PC-3 (cell line): ENCODE measurements around the gene CHAF1B. TPM values are rescaled to one million over a fixed set of nuclear protein-coding genes. Genes with fewer than 3 reads are reported as not detected.
A peak's percentile ranks its signal among the peaks of the same experiment; 100 is the strongest.

Source experiments
- ATAC-seq: fragments of 200-7000 bp; cut with Tn5 transposase; 2 replicates; pipeline ENCODE4 v1.9.1; 2020; ENCODE audit warnings: mild to moderate bottlenecking, moderate library complexity
- BruUV-seq: library from RNA; stranded (reverse); fragments of 400-500 nt; replicated peaks from 2 replicates; lab custom pipeline; 2021; lab: Mats Ljungman, UMichigan
- CTCF ChIA-PET: fragments of 300-600 bp; sonication (Branson Sonifier 250); formaldehyde crosslinking; loops from one replicate; lab custom pipeline; 2022; ENCODE audit warnings: antibody characterized with exemption; lab: Charles Lee
- POLR2A ChIA-PET: fragments of 300-600 bp; sonication (Branson Sonifier 250); formaldehyde crosslinking; loops from one replicate; lab custom pipeline; 2022; ENCODE audit warnings: antibody characterized with exemption; ENCODE audit not compliant: unreplicated experiment; lab: Charles Lee
- DNase-seq: peaks from one replicate; pipeline ENCODE4 v3.0.0-alpha.2; 2015
- H2AFZ ChIP-seq: fragments of 300-600 bp; sonication (generic); 2 replicates; pipeline ENCODE4 v1.6.0; 2016; ENCODE audit warnings: antibody characterized with exemption, low read length
- H3F3A ChIP-seq: fragments of 300-600 bp; sonication (generic); one replicate; pipeline ENCODE4 v1.6.0; 2017; ENCODE audit warnings: antibody characterized with exemption, low read length, control low read depth, mild to moderate bottlenecking; ENCODE audit not compliant: unreplicated experiment
- H3K27ac ChIP-seq: fragments of 300-600 bp; sonication (generic); 2 replicates; pipeline ENCODE4 v1.5.1; 2016; ENCODE audit warnings: mild to moderate bottlenecking, low read length
- H3K27me3 ChIP-seq: fragments of 300-600 bp; sonication (generic); 2 replicates; pipeline ENCODE4 v1.6.1; 2016; ENCODE audit warnings: low read length, mixed read lengths
- H3K36me3 ChIP-seq: fragments of 300-600 bp; sonication (generic); 2 replicates; pipeline ENCODE4 v1.6.1; 2016; ENCODE audit warnings: low read depth, mixed run types, low read length, mixed read lengths
- H3K4me1 ChIP-seq: fragments of 300-600 bp; sonication (generic); 2 replicates; pipeline ENCODE4 v1.5.1; 2016; ENCODE audit warnings: low read length; ENCODE audit not compliant: insufficient read depth
- H3K4me2 ChIP-seq: fragments of 300-600 bp; sonication (generic); 2 replicates; pipeline ENCODE4 v1.6.0; 2016; ENCODE audit warnings: low read length
- H3K4me3 ChIP-seq: fragments of 300-600 bp; sonication (generic); 2 replicates; pipeline ENCODE4 v1.5.1; 2016; ENCODE audit warnings: mild to moderate bottlenecking, low read length, mixed read lengths
- H3K79me2 ChIP-seq: fragments of 300-600 bp; sonication (generic); 2 replicates; pipeline ENCODE4 v1.6.1; 2017; ENCODE audit warnings: low read length, mixed read lengths
- H3K9ac ChIP-seq: fragments of 300-600 bp; sonication (generic); 2 replicates; pipeline ENCODE4 v1.6.0; 2016; ENCODE audit warnings: mild to moderate bottlenecking, low read length
- H3K9me2 ChIP-seq: fragments of 300-600 bp; sonication (generic); replicated peaks from 2 replicates; pipeline ENCODE4 v1.6.1; 2016; ENCODE audit warnings: mixed run types, low read length, mixed read lengths
- H3K9me3 ChIP-seq: fragments of 300-600 bp; sonication (generic); 2 replicates; pipeline ENCODE4 v1.6.1; 2016; ENCODE audit warnings: low read length, mixed read lengths
- H4K20me1 ChIP-seq: fragments of 300-600 bp; sonication (generic); 2 replicates; pipeline ENCODE4 v1.6.1; 2016; ENCODE audit warnings: low read length, mixed read lengths
- EZH2 ChIP-seq: fragments of 300-600 bp; sonication (generic); IDR thresholded peaks from one replicate; pipeline ENCODE4 v1.6.1; 2017; ENCODE audit warnings: antibody characterized with exemption, mild to moderate bottlenecking, low read length; ENCODE audit not compliant: unreplicated experiment
- EZH2phosphoT487 ChIP-seq: fragments of 300-600 bp; sonication (generic); IDR thresholded peaks from 2 replicates; pipeline ENCODE4 v1.6.1; 2018; ENCODE audit warnings: mild to moderate bottlenecking, antibody characterized with exemption, low read length, borderline replicate concordance
- intact Hi-C: fragments of 100-400 bp; cut with micrococcal nuclease; formaldehyde crosslinking; loops from 2 replicates; pipeline ENCODE4 v1.9.0; 2023
- total RNA-seq: library from RNA; depleted of rRNA; stranded (reverse); fragments of >200 nt; gene quantifications from 2 replicates; pipeline ENCODE4 v1.2.3, GENCODE V29; 2014
- TF ChIP-seq, protein P1 (sequence below): fragments of 300-600 bp; sonication (generic); conservative IDR thresholded peaks from 2 replicates; pipeline ENCODE4 v1.5.1; 2017; ENCODE audit warnings: antibody characterized with exemption, low read depth, mild to moderate bottlenecking, low read length

CHAF1B gene
- total RNA-seq, 1 experiment from 2014 or later: 19.0 TPM

DNA sequence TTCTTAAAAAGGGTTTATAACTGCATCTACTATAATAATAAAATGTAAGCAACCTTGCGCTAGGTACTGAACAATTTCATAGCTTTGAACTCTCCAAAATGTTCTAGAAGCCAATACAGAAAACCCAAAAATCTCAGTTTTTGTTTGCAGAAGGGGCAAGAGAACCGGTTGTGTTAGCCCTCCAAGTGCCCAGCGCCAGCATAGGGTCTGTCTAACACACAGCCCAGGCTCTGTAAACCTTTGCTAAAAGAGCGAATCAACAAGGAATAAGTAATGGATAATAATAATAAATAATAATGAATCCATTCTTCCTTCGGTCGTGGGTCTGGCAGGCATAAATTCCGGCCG lies 333 bp upstream of the CHAF1B start:
- no peaks in the 10 kb centered on the region for H3K9me3 ChIP-seq
- no peak overlapping the region for H3K27ac ChIP-seq
- H3K4me2 ChIP-seq: peak overlapping the region; percentile 87; the same call in 1 of the 2 replicates
- no peak overlapping the region for H3K9ac ChIP-seq
- H3K27me3 ChIP-seq: no peaks in the 10 kb centered on the region
- H3F3A ChIP-seq: peaks cover 6% of the 10 kb centered on the region
- ATAC-seq (no peak; the same call in 1 of the 2 replicates), DNase-seq (no peak)
- intact Hi-C loops: no loop called here
- peak overlapping the region; percentile 84 for H2AFZ ChIP-seq
- peak overlapping the region; percentile 94; the same call in 1 of the 2 replicates for H3K4me3 ChIP-seq
- no peaks in the 10 kb centered on the region for H3K36me3 ChIP-seq
- peaks cover 15% of the 10 kb centered on the region for H3K4me1 ChIP-seq
- ChIA-PET POLR2A (interaction anchor here (0.6 kb wide), 1 partner anchor 183 kb away, joined by 4 read pairs; no protein-coding TSS in a partner anchor), CTCF (interaction anchor here (0.6 kb wide), 1 partner anchor 124 kb away, joined by 3 read pairs; no protein-coding TSS in a partner anchor)
- no peaks in the 10 kb centered on the region for H3K9me2 ChIP-seq
- TF ChIP-seq EZH2phosphoT487 (no peak), EZH2 (no peak)
- TF ChIP-seq, protein P1, sequence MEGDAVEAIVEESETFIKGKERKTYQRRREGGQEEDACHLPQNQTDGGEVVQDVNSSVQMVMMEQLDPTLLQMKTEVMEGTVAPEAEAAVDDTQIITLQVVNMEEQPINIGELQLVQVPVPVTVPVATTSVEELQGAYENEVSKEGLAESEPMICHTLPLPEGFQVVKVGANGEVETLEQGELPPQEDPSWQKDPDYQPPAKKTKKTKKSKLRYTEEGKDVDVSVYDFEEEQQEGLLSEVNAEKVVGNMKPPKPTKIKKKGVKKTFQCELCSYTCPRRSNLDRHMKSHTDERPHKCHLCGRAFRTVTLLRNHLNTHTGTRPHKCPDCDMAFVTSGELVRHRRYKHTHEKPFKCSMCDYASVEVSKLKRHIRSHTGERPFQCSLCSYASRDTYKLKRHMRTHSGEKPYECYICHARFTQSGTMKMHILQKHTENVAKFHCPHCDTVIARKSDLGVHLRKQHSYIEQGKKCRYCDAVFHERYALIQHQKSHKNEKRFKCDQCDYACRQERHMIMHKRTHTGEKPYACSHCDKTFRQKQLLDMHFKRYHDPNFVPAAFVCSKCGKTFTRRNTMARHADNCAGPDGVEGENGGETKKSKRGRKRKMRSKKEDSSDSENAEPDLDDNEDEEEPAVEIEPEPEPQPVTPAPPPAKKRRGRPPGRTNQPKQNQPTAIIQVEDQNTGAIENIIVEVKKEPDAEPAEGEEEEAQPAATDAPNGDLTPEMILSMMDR: no peak
- no TSS peak for BruUV-seq
- H4K20me1 ChIP-seq: no peaks in the 10 kb centered on the region
- peaks cover 16% of the 10 kb centered on the region for H3K79me2 ChIP-seq

DNA sequence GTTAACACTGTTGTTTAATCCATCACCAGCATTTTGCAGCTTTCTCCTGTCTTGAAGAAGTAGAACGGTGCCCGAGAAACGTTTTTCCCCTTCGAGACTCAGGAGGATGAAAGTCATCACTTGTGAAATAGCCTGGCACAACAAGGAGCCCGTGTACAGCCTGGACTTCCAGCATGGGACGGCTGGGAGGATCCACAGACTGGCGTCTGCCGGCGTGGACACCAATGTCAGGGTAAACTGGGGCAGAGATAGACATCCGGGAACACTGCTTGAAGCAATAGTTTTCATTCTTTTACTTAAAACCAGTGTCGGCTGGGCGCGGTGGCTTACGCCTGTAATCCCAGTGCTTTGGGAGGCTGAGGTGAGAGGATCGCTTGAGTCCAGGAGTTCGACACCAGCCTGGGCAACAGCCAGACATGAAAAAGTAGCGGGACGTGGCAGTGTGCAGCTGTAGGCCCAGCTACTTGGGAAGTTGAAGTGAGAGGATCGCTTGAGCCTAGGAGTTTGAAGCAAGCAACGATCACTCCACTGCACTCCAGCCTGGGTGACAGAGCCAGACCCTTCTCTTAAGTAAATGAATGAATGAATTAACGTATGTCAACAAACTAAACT lies 945 bp downstream of the CHAF1B start:
- H3K9ac ChIP-seq: peak overlapping the region; percentile 94
- TF ChIP-seq EZH2phosphoT487: no peak
- TF ChIP-seq, protein P1: no peak
- H3K27me3 ChIP-seq: no peaks in the 10 kb centered on the region
- CTCF ChIA-PET: interaction anchor here (0.5 to 0.6 kb wide), 2 partner anchors 308 to 706 kb away, joined by 3 read pairs; no protein-coding TSS in a partner anchor
- H3K4me2 ChIP-seq: peak overlapping the region; percentile 87
- peak overlapping the region; percentile 84 for H2AFZ ChIP-seq
- intact Hi-C loops: no loop called here
- H3K9me3 ChIP-seq: no peaks in the 10 kb centered on the region
- H3K9me2 ChIP-seq: no peaks in the 10 kb centered on the region
- H4K20me1 ChIP-seq: no peaks in the 10 kb centered on the region
- peaks cover 16% of the 10 kb centered on the region for H3K79me2 ChIP-seq
- POLR2A ChIA-PET: no interaction called here
- H3F3A ChIP-seq: peaks cover 6% of the 10 kb centered on the region
- no peaks in the 10 kb centered on the region for H3K36me3 ChIP-seq
- no peak overlapping the region for H3K27ac ChIP-seq
- H3K4me1 ChIP-seq: peaks cover 15% of the 10 kb centered on the region
- H3K4me3 ChIP-seq: peak overlapping the region; percentile 94
- BruUV-seq: TSS peak; percentile 52
- DNase-seq (no peak), ATAC-seq (peak; percentile 8)

DNA sequence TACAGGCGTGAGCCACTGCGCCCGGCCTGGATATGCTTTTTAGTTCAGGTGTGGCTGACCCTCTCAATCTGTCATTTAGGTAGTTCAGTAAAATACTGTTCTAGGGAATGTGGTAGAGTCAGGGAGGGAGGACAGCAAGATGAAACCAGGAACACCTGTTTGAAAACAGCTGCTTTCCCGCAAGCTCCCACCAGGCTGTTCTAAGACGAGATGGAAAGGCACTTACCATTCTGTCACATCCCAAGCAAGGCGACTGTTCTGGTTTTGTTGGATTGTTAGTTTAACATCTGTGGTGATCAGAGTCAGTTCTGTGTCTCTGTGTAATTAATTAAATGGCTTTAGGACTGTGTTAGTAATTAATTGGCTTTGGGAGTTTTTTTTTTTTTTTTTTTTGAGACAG lies 2.9 kb downstream of the CHAF1B start:
- CTCF ChIA-PET: interaction anchor here (0.6 kb wide), 2 partner anchors 209 to 272 kb away, joined by 4 read pairs; no protein-coding TSS in a partner anchor
- Histone ChIP-seq H3K27ac (no peak overlapping the region), H3K4me1 (peaks cover 6% of the 10 kb centered on the region), H2AFZ (no peak overlapping the region), H3K4me3 (no peak overlapping the region), H3K9me3 (no peaks in the 10 kb centered on the region), H3F3A (peaks cover 6% of the 10 kb centered on the region), H3K9ac (no peak overlapping the region), H3K36me3 (0 out of 2 replicates have a peak, but pooled peaks cover 3% of the 10 kb centered on the region), H3K27me3 (no peaks in the 10 kb centered on the region), H3K4me2 (no peak overlapping the region), H3K9me2 (no peaks in the 10 kb centered on the region), H4K20me1 (no peaks in the 10 kb centered on the region), H3K79me2 (peaks cover 16% of the 10 kb centered on the region)
- POLR2A ChIA-PET: no interaction called here
- ATAC-seq (no peak), DNase-seq (no peak)
- no TSS peak for BruUV-seq
- TF ChIP-seq, protein P1: no peak
- TF ChIP-seq EZH2phosphoT487 (no peak), EZH2 (no peak)
- intact Hi-C loops: no loop called here
